SU-DHL-6 (cell line): ENCODE results near the gene ARHGEF37.
"Not testable (repeated sequence)": the region's sequence is repeated elsewhere in the genome, so short reads cannot be mapped to it uniquely, and the experiment has no call there.

ENCODE experiments used
- H2AFZ ChIP-seq: fragments of 200-600 bp; sonication (generic); 2 replicates; pipeline ENCODE4 v1.6.1; 2014; ENCODE audit warnings: low read depth, mild to moderate bottlenecking, moderate library complexity, mixed read lengths, antibody characterized with exemption, low read length; ENCODE audit not compliant: severe bottlenecking
- H3F3A ChIP-seq: fragments of 200-600 bp; shearing (Covaris generic); 2 replicates; pipeline ENCODE4 v1.6.0; 2016; ENCODE audit warnings: antibody characterized with exemption, mild to moderate bottlenecking; ENCODE audit not compliant: insufficient read depth
- H3K27ac ChIP-seq: fragments of 200-600 bp; sonication (generic); 2 replicates; pipeline ENCODE4 v1.5.1; 2016; ENCODE audit warnings: low read depth, mild to moderate bottlenecking, low read length, moderate library complexity, mixed read lengths
- H3K27me3 ChIP-seq: fragments of 200-600 bp; sonication (generic), shearing (Covaris generic); 2 replicates; pipeline ENCODE4 v1.6.0; 2014; ENCODE audit warnings: mild to moderate bottlenecking, low read length
- H3K36me3 ChIP-seq: fragments of 200-600 bp; sonication (generic); 2 replicates; pipeline ENCODE4 v1.6.1; 2014; ENCODE audit warnings: mild to moderate bottlenecking, low read length, mixed read lengths
- H3K4me2 ChIP-seq: fragments of 300-600, 200-600 bp; shearing (Covaris generic), sonication (generic); 2 replicates; pipeline ENCODE4 v1.6.0; 2014; ENCODE audit warnings: low read length, low read depth, mild to moderate bottlenecking; ENCODE audit not compliant: poor library complexity, severe bottlenecking
- H3K4me3 ChIP-seq: fragments of 200-600 bp; sonication (generic); 2 replicates; pipeline ENCODE4 v1.5.1; 2014; ENCODE audit warnings: antibody characterized with exemption, low read length, mild to moderate bottlenecking, mixed read lengths; ENCODE audit not compliant: insufficient read depth, poor library complexity, severe bottlenecking
- H3K79me2 ChIP-seq: fragments of 200-600 bp; sonication (generic); 2 replicates; pipeline ENCODE4 v1.6.1; 2014; ENCODE audit warnings: mild to moderate bottlenecking, low read length, moderate library complexity; ENCODE audit not compliant: insufficient read depth
- H3K9ac ChIP-seq: fragments of 200-600 bp; sonication (generic); 2 replicates; pipeline ENCODE4 v1.7.0; 2014; ENCODE audit warnings: mild to moderate bottlenecking, low read length
- H3K9me2 ChIP-seq: fragments of 200-600 bp; sonication (generic); replicated peaks from 2 replicates; pipeline ENCODE4 v1.6.1; 2014; ENCODE audit warnings: low read length; ENCODE audit not compliant: insufficient read depth
- H3K9me3 ChIP-seq: fragments of 200-600 bp; sonication (generic); 2 replicates; pipeline ENCODE4 v1.6.1; 2014; ENCODE audit warnings: low read length, mixed read lengths; ENCODE audit not compliant: insufficient read depth
- H4K20me1 ChIP-seq: fragments of 200-600 bp; sonication (generic); 2 replicates; pipeline ENCODE4 v1.6.1; 2014; ENCODE audit warnings: low read depth, mild to moderate bottlenecking, antibody characterized with exemption, low read length, moderate library complexity, mixed read lengths
- EZH2phosphoT487 ChIP-seq: fragments of 200-600 bp; sonication (generic), shearing (Covaris generic); conservative IDR thresholded peaks from 2 replicates; pipeline ENCODE4 v1.6.1; 2018; ENCODE audit warnings: mild to moderate bottlenecking, antibody characterized with exemption, low read length, moderate library complexity, mixed read lengths
- TF ChIP-seq, protein P1 (sequence below): fragments of 200-600 bp; sonication (generic); IDR thresholded peaks from one replicate; pipeline ENCODE4 v1.5.1; 2017; ENCODE audit warnings: antibody characterized with exemption, mild to moderate bottlenecking, low read length, moderate library complexity; ENCODE audit not compliant: insufficient read depth, poor library complexity, severe bottlenecking

The ARHGEF37 gene

DNA sequence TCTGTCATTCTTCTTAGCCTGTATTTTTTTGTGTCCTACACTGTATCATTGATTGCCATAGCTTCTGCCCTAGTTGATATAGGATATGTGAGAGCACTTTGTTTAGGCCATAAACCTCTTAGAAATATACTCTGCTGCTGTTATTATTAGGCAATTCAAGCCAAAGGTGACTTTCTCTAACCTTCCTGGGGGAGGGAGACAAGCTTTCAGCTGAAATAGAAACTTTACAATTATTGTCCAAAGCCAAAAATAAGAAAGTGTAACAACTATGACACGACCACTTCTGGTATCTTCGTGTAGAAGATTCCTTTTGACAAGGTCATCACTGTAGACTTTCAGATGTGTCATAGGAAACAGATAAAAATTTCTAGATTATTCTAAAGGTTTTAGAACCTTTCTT is 17.8 kb upstream of the ARHGEF37 start:
- TF ChIP-seq, protein P1, sequence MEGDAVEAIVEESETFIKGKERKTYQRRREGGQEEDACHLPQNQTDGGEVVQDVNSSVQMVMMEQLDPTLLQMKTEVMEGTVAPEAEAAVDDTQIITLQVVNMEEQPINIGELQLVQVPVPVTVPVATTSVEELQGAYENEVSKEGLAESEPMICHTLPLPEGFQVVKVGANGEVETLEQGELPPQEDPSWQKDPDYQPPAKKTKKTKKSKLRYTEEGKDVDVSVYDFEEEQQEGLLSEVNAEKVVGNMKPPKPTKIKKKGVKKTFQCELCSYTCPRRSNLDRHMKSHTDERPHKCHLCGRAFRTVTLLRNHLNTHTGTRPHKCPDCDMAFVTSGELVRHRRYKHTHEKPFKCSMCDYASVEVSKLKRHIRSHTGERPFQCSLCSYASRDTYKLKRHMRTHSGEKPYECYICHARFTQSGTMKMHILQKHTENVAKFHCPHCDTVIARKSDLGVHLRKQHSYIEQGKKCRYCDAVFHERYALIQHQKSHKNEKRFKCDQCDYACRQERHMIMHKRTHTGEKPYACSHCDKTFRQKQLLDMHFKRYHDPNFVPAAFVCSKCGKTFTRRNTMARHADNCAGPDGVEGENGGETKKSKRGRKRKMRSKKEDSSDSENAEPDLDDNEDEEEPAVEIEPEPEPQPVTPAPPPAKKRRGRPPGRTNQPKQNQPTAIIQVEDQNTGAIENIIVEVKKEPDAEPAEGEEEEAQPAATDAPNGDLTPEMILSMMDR = no peak
- no peak for TF ChIP-seq EZH2phosphoT487
- Histone ChIP-seq H3K9ac (no peak overlapping the region), H2AFZ (no peak overlapping the region), H3K4me3 (no peak overlapping the region), H3K27ac (no peak overlapping the region), H3K36me3 (no peaks in the 10 kb centered on the region), H3K27me3 (no peaks in the 10 kb centered on the region), H3F3A (no peaks in the 10 kb centered on the region), H3K9me3 (no peaks in the 10 kb centered on the region), H3K79me2 (no peaks in the 10 kb centered on the region), H3K4me2 (no peak overlapping the region), H4K20me1 (no peaks in the 10 kb centered on the region), H3K9me2 (no peaks in the 10 kb centered on the region)

DNA sequence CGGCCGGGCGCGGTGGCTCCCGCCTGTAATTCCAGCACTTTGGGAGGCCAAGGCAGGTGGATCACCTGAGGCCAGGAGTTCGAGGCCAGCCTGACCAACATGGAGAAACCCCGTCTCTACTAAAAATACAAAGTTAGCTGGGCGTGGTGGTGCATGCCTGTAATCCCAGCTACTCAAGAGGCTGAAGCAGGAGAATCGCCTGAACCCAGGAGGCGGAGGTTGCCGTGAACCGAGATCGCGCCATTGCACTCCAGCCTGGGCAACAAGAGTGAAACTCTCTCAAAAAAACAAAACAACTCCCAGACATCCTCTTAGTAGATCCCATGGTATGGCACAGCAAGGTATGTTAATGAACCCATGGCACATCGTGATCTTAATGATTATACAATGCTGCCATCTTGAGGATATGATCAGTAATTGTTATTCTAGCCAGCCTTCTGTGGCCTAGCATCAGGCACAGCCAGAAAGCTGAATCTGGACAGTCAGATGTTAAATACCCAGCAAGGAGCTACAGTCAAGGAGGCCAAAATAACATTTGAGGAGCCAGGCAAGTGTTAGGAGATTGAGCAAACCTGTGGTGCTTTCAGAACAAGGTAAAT is 16.7 kb upstream of the ARHGEF37 start:
- not testable (repeated sequence) for H3K9me3 ChIP-seq, H3K9ac ChIP-seq, H3F3A ChIP-seq, H3K27ac ChIP-seq, H3K4me3 ChIP-seq, H4K20me1 ChIP-seq, H3K27me3 ChIP-seq, H2AFZ ChIP-seq, H3K4me2 ChIP-seq, H3K79me2 ChIP-seq, H3K36me3 ChIP-seq, H3K9me2 ChIP-seq
- TF ChIP-seq, protein P1 = peak; percentile 39

DNA sequence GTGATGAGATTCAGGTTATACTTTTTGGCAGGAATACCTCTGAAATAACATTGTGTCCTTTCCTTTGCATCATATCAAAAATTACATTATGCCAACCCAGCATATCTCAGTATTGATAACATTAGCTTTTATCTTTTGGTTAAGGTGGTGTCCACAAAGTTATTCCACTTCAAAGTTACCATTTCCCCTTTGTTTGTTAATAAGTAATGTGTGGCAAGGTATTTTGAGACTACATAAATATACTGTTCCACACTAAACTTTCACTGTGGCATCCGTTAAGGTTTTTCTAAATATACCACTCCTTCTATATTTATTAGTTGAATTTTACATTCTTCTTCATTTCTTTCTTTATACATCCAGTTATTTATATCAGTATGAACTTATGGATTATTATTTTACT is 14.1 kb upstream of the ARHGEF37 start:
- no peak overlapping the region for H3K27ac ChIP-seq
- no peak for TF ChIP-seq EZH2phosphoT487
- TF ChIP-seq, protein P1 = no peak
- H2AFZ ChIP-seq = no peak overlapping the region
- H3K9ac ChIP-seq = no peak overlapping the region
- H3K27me3 ChIP-seq = no peaks in the 10 kb centered on the region
- H3K9me3 ChIP-seq = no peaks in the 10 kb centered on the region
- H3K9me2 ChIP-seq = no peaks in the 10 kb centered on the region
- H3K36me3 ChIP-seq = no peaks in the 10 kb centered on the region
- H4K20me1 ChIP-seq = no peaks in the 10 kb centered on the region
- H3F3A ChIP-seq = no peaks in the 10 kb centered on the region
- no peaks in the 10 kb centered on the region for H3K79me2 ChIP-seq
- no peak overlapping the region for H3K4me2 ChIP-seq
- H3K4me3 ChIP-seq = no peak overlapping the region
